Smooth muscle cell (in vitro differentiated cells): ENCODE data around the gene CLPTM1L. TPM values are rescaled to one million over a fixed set of nuclear protein-coding genes. Genes with fewer than 3 reads are reported as not detected.
"Not testable (repeated sequence)": the region's sequence is repeated elsewhere in the genome, so short reads cannot be mapped to it uniquely, and the experiment has no call there.

Experiments used
- DNase-seq: peaks from one replicate; lab custom pipeline; 2025; ENCODE audit not compliant: unreplicated experiment; lab: John Stamatoyannopoulos, UW
- H2AFZ ChIP-seq: fragments of 200-600 bp; sonication (generic); 2 replicates; pipeline ENCODE4 v1.6.0; 2016; ENCODE audit warnings: antibody characterized with exemption, low read depth, mild to moderate bottlenecking
- H3F3A ChIP-seq: fragments of 200-600 bp; sonication (generic); 2 replicates; pipeline ENCODE4 v1.6.0; 2017; ENCODE audit warnings: antibody characterized with exemption, low read depth
- H3K27ac ChIP-seq: fragments of 200-600 bp; sonication (generic); 2 replicates; pipeline ENCODE4 v1.5.1; 2016; ENCODE audit warnings: low read depth, mild to moderate bottlenecking
- H3K27me3 ChIP-seq: fragments of 200-600 bp; sonication (generic); 2 replicates; pipeline ENCODE4 v1.6.1; 2016; ENCODE audit warnings: low read depth, mild to moderate bottlenecking
- H3K36me3 ChIP-seq: fragments of 200-600 bp; sonication (generic); 2 replicates; pipeline ENCODE4 v1.5.1; 2016; ENCODE audit warnings: low read depth
- H3K4me1 ChIP-seq: fragments of 200-600 bp; sonication (generic); 2 replicates; pipeline ENCODE4 v1.5.1; 2016; ENCODE audit warnings: low read depth
- H3K4me2 ChIP-seq: fragments of 200-600 bp; sonication (generic); 2 replicates; pipeline ENCODE4 v1.6.0; 2016; ENCODE audit warnings: mild to moderate bottlenecking
- H3K4me3 ChIP-seq: fragments of 200-600 bp; sonication (generic); 2 replicates; pipeline ENCODE4 v1.5.1; 2016; ENCODE audit warnings: mild to moderate bottlenecking
- H3K79me2 ChIP-seq: fragments of 200-600 bp; sonication (generic); 2 replicates; pipeline ENCODE4 v1.6.0; 2016; ENCODE audit warnings: low read depth, mild to moderate bottlenecking
- H3K9ac ChIP-seq: fragments of 200-600 bp; sonication (generic); 2 replicates; pipeline ENCODE4 v1.6.0; 2016; ENCODE audit warnings: low read depth
- H3K9me3 ChIP-seq: fragments of 200-600 bp; sonication (generic); replicated peaks from 2 replicates; pipeline ENCODE4 v1.5.1; 2016; ENCODE audit warnings: low read depth
- H4K20me1 ChIP-seq: fragments of 200-600 bp; sonication (generic); 2 replicates; pipeline ENCODE4 v1.6.0; 2016; ENCODE audit warnings: low read depth
- WGBS: methylation state at CpG from one replicate; pipeline ENCODE4 v1.1.7; 2016; ENCODE audit warnings: low lambda C conversion rate; 5-methylcytosine and 5-hydroxymethylcytosine counted together
- polyA plus RNA-seq: library from polyadenylated mRNA; unstranded; fragments of >200 nt; fragmentation: Nextera tagmentation; extraction: Ambion mirVana; gene quantifications from 2 replicates; pipeline ENCODE4 v1.2.1, GENCODE V29; 2016
- total RNA-seq: library from RNA; depleted of rRNA; stranded (reverse); fragments of >200 nt; gene quantifications from 2 replicates; pipeline ENCODE4 v1.2.3, GENCODE V29; 2014
- TF ChIP-seq, protein P1 (sequence below): fragments of 200-600 bp; sonication (generic); IDR thresholded peaks from 2 replicates; pipeline ENCODE4 v1.5.1; 2017; ENCODE audit warnings: borderline replicate concordance, mild to moderate bottlenecking, antibody characterized with exemption; ENCODE audit not compliant: insufficient read depth, poor library complexity, severe bottlenecking

Gene CLPTM1L
- total and polyA plus RNA-seq, 2 experiments from 2014 or later: 125 to 127 TPM

- peaks cover 28% of the 10 kb centered on the region for H3K79me2 ChIP-seq
- no peaks in the 10 kb centered on the region for H3F3A ChIP-seq
- no peak overlapping the region for H3K9ac ChIP-seq
- no peak overlapping the region for H2AFZ ChIP-seq
- no peaks in the 10 kb centered on the region for H4K20me1 ChIP-seq
- DNase-seq: no peak
- TF ChIP-seq, protein P1, sequence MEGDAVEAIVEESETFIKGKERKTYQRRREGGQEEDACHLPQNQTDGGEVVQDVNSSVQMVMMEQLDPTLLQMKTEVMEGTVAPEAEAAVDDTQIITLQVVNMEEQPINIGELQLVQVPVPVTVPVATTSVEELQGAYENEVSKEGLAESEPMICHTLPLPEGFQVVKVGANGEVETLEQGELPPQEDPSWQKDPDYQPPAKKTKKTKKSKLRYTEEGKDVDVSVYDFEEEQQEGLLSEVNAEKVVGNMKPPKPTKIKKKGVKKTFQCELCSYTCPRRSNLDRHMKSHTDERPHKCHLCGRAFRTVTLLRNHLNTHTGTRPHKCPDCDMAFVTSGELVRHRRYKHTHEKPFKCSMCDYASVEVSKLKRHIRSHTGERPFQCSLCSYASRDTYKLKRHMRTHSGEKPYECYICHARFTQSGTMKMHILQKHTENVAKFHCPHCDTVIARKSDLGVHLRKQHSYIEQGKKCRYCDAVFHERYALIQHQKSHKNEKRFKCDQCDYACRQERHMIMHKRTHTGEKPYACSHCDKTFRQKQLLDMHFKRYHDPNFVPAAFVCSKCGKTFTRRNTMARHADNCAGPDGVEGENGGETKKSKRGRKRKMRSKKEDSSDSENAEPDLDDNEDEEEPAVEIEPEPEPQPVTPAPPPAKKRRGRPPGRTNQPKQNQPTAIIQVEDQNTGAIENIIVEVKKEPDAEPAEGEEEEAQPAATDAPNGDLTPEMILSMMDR: no peak
- H3K27me3 ChIP-seq: no peaks in the 10 kb centered on the region
- 97% methylated on average over 15 of the region's 15 CpGs for whole genome bisulfite sequencing
- H3K4me3 ChIP-seq: no peak overlapping the region
- H3K9me3 ChIP-seq: no peaks in the 10 kb centered on the region
- H3K27ac ChIP-seq: no peak overlapping the region
- no peaks in the 10 kb centered on the region for H3K36me3 ChIP-seq
- no peak overlapping the region for H3K4me2 ChIP-seq
- peaks cover 12% of the 10 kb centered on the region for H3K4me1 ChIP-seq
Observed at GRCh38 chr5:1341863-1342262, 3.0 kb downstream of the CLPTM1L start.

GRCh38 chr5:1339818-1340210 is 5.1 kb downstream of the CLPTM1L start:
- not testable (repeated sequence) for H2AFZ ChIP-seq, H3K27me3 ChIP-seq, H3K4me2 ChIP-seq, H3K4me1 ChIP-seq, H4K20me1 ChIP-seq, H3K27ac ChIP-seq, H3F3A ChIP-seq, H3K9ac ChIP-seq, H3K4me3 ChIP-seq, DNase-seq, H3K9me3 ChIP-seq, H3K36me3 ChIP-seq
- H3K79me2 ChIP-seq: peaks cover 20% of the 10 kb centered on the region
- WGBS: 91% methylated on average over 17 of the region's 17 CpGs

DNA sequence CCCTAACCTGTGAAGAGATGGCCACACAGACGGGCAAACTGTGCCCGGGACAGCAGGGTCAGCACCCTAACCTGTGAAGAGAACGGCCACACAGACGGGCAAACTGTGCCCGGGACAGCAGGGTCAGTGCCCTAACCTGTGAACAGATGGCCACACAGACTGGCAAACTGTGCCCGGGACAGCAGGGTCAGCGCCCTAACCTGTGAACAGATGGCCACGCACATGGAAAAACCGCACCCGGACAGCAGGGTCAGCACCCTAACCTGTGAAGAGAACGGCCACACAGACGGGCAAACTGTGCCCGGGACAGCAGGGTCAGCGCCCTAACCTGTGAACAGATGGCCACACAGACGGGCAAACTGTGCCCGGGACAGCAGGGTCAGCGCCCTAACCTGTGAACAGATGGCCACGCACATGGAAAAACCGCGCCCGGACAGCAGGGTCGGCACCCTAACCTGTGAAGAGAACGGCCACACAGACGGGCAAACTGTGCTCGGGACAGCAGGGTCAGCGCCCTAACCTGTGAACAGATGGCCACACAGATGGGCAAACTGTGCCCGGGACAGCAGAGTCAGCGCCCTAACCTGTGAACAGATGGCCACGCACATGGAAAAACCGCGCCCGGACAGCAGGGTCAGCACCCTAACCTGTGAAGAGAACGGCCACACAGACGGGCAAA is 5.6 kb downstream of the CLPTM1L start:
- not testable (repeated sequence) for H3K9ac ChIP-seq, H3K4me2 ChIP-seq, H3K27me3 ChIP-seq, H3K4me3 ChIP-seq, H4K20me1 ChIP-seq, H3F3A ChIP-seq, H3K4me1 ChIP-seq, DNase-seq, H3K9me3 ChIP-seq, H2AFZ ChIP-seq, H3K27ac ChIP-seq, H3K36me3 ChIP-seq
- H3K79me2 ChIP-seq: peaks cover 16% of the 10 kb centered on the region
- 95% methylated on average over 25 of the region's 34 CpGs for WGBS

DNA sequence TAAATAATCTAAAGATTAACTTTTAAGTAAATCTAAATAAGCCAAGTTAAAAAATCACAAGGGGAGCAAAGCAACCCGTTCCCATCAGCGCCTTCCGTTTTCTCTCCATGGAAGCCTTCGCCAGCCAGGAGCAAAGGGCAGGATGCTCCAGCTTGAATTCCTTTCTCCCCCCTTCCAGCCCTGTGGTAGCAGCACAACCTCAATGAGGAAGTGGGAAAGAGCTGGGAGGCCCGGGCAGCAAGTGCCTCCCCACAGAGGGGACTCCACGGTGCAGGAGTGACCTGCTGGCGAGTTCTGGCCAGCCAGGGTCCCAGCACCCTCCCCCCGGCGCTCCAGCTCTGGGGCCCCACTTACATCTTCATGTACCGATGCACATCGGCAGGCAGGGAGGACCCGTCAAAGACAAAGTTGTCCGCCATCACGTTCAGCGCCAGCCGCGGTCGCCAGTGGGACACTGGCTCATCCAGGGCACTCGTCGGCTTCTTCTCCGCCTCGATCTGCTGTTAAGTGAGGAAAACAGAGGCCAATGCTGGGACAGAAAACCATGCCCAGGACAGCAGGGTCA is 6.3 kb downstream of the CLPTM1L start:
- no peak overlapping the region for H3K4me2 ChIP-seq
- TF ChIP-seq, protein P1: no peak
- peaks cover 2% of the 10 kb centered on the region for H3K4me1 ChIP-seq
- no peaks in the 10 kb centered on the region for H4K20me1 ChIP-seq
- 97% methylated on average over 22 of the region's 22 CpGs for WGBS
- no peaks in the 10 kb centered on the region for H3K36me3 ChIP-seq
- no peak overlapping the region for H3K27ac ChIP-seq
- no peaks in the 10 kb centered on the region for H3K27me3 ChIP-seq
- H3K79me2 ChIP-seq: peaks cover 10% of the 10 kb centered on the region
- H2AFZ ChIP-seq: no peak overlapping the region
- no peaks in the 10 kb centered on the region for H3F3A ChIP-seq
- no peak overlapping the region for H3K9ac ChIP-seq
- DNase-seq: no peak
- no peaks in the 10 kb centered on the region for H3K9me3 ChIP-seq
- H3K4me3 ChIP-seq: no peak overlapping the region
